OCI-LY7 (cell line): Measurements from ENCODE around the gene ZBTB22.
"Not testable (repeated sequence)": the region's sequence is repeated elsewhere in the genome, so short reads cannot be mapped to it uniquely, and the experiment has no call there.

Experiments
- CTCF ChIP-seq: fragments of 200-600 bp; sonication (generic); conservative IDR thresholded peaks from 2 replicates; pipeline ENCODE4 v1.5.1; 2014; ENCODE audit warnings: mild to moderate bottlenecking, antibody characterized with exemption, low read length, moderate library complexity, mixed read lengths
- EZH2phosphoT487 ChIP-seq: fragments of 200-600 bp; sonication (generic); IDR thresholded peaks from 2 replicates; pipeline ENCODE4 v1.6.1; 2018; ENCODE audit warnings: low read depth, borderline replicate concordance, mild to moderate bottlenecking, mixed run types, antibody characterized with exemption, low read length, moderate library complexity, mixed read lengths

GRCh38 chr6:33285214-33285613 is 32.3 kb downstream of the ZBTB22 start:
- not testable (repeated sequence) for TF ChIP-seq CTCF, EZH2phosphoT487
